Kidney (tissue), 14 donors: ENCODE results near the gene ESRRG. TPM values are rescaled to one million over a fixed set of nuclear protein-coding genes. Genes with fewer than 3 reads are reported as not detected.

Experiments used
- DNase-seq, 5 donors: peaks; one replicate each; pipeline ENCODE4 v3.0.0-alpha.2; 2013 to 2020
- FAIRE-seq: peaks from 2 replicates; lab custom pipeline; 2012; peaks lifted over from hg19 to GRCh38; lab: Jason Lieb, UNC
- H3K27ac ChIP-seq, 2 donors: one replicate each; pipeline ENCODE4 v1.7.0; 2013; ENCODE audit warnings: low read depth in 2 of 2, low read length in 2 of 2, inconsistent platforms in 1 of 2
- H3K27me3 ChIP-seq: one replicate; pipeline ENCODE4 v1.7.1; 2013; ENCODE audit warnings: low read length, inconsistent platforms; ENCODE audit not compliant: control insufficient read depth, insufficient read depth
- H3K36me3 ChIP-seq, 3 donors: one replicate each; pipeline versions ENCODE4 v1.7.0 to v1.7.1; 2013; ENCODE audit warnings: low read length in 3 of 3, control low read depth in 1 of 3, inconsistent platforms in 1 of 3; ENCODE audit not compliant: insufficient read depth in 3 of 3, control insufficient read depth in 2 of 3
- H3K4me1 ChIP-seq, 3 donors: one replicate each; pipeline versions ENCODE4 v1.7.0 to v1.7.1; 2013; ENCODE audit warnings: low read length in 3 of 3, inconsistent platforms in 1 of 3, low read depth in 1 of 3; ENCODE audit not compliant: control insufficient read depth in 2 of 3, insufficient read depth in 2 of 3
- H3K4me3 ChIP-seq, 3 donors: one replicate each; pipeline versions ENCODE4 v1.7.0 to v1.8.1; 2013; ENCODE audit warnings: low read length in 3 of 3, control low read depth in 1 of 3, inconsistent platforms in 1 of 3
- H3K9ac ChIP-seq, 3 donors: one replicate each; pipeline versions ENCODE4 v1.7.0 to v1.7.1; 2013; ENCODE audit warnings: low read length in 3 of 3, control low read depth in 1 of 3, inconsistent platforms in 1 of 3
- H3K9me3 ChIP-seq, 3 donors: one replicate each; pipeline versions ENCODE4 v1.7.0 to v1.7.1; 2013; ENCODE audit warnings: low read length in 3 of 3, control low read depth in 1 of 3, inconsistent platforms in 1 of 3; ENCODE audit not compliant: control insufficient read depth in 2 of 3, insufficient read depth in 1 of 3
- intact Hi-C: fragments of 100-400 bp; cut with DNase I; formaldehyde crosslinking; loops from one replicate; pipeline ENCODE4 v1.11.1; 2022
- polyA plus RNA-seq: library from polyadenylated mRNA; stranded (reverse); fragments of 350-450 nt; fragmentation: Illumina TruSeq; extraction: RNeasy Lipid Tissue Mini Kit (QIAGEN cat#74804); gene quantifications from one replicate; pipeline ENCODE4 v1.2.3, GENCODE V29; 2014; ENCODE audit warnings: low read depth, low replicate concordance; ENCODE audit not compliant: insufficient read depth
- total RNA-seq: library from RNA; stranded (reverse); fragmentation: NEBNext Ultra II Directional; extraction: Animal tissue kit (Norgen Biotek cat#: 25700); gene quantifications from one replicate; pipeline ENCODE4 v1.2.1, GENCODE V29; 2021
- TF ChIP-seq, protein P1 (sequence below): IDR thresholded peaks from 3 replicates; pipeline ENCODE4 v1.5.1; 2012; ENCODE audit warnings: mild to moderate bottlenecking, moderate library complexity, borderline replicate concordance; ENCODE audit not compliant: insufficient read depth; ENCODE audit errors: extremely low read depth
- donor health status: control.
- donor health status: control.
- donor health status: control.
- donor health status: control.
- donor health status: control.
- donor health status: DM: yes; HTN: yes; CAD: no.
- donor health status: Normal renal cell carcinoma (clear cell type).

Gene ESRRG
- total and polyA plus RNA-seq, 2 donors from 2014 or later, result 11.9 to 25.3 TPM

DNA sequence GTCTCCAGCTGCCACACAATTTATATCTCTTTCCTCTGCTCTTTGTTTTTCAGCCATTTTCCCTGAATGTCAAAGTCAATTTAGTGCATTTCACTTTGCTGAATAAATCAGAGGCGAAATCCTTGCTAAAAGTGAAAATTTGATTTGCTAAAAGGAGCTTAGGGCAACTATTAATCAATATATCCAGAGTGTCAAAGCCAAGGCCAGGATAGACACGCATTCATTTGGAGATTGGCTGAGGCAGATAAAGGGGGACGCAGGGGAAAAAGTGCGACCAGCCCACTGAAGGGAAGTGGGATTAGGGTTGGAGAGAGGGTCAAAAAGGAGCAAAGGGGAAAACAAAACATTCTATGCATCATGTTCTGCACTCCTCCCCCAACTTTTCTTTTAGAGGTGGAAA lies 167.6 kb downstream of the ESRRG start:
- TF ChIP-seq, protein P1, sequence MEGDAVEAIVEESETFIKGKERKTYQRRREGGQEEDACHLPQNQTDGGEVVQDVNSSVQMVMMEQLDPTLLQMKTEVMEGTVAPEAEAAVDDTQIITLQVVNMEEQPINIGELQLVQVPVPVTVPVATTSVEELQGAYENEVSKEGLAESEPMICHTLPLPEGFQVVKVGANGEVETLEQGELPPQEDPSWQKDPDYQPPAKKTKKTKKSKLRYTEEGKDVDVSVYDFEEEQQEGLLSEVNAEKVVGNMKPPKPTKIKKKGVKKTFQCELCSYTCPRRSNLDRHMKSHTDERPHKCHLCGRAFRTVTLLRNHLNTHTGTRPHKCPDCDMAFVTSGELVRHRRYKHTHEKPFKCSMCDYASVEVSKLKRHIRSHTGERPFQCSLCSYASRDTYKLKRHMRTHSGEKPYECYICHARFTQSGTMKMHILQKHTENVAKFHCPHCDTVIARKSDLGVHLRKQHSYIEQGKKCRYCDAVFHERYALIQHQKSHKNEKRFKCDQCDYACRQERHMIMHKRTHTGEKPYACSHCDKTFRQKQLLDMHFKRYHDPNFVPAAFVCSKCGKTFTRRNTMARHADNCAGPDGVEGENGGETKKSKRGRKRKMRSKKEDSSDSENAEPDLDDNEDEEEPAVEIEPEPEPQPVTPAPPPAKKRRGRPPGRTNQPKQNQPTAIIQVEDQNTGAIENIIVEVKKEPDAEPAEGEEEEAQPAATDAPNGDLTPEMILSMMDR, result no peak
- no peak overlapping the region for H3K9ac ChIP-seq
- DNase-seq (peak in 1 of 5 donors; percentile 7), FAIRE-seq (no peak)
- no peaks in the 10 kb centered on the region for H3K36me3 ChIP-seq
- no peak overlapping the region for H3K4me3 ChIP-seq
- intact Hi-C loops, result no loop called here
- H3K4me1 ChIP-seq, result peaks cover 0 to 4% (median 0%) of the 10 kb centered on the region in 3 donors
- H3K27ac ChIP-seq, result no peak overlapping the region
- H3K27me3 ChIP-seq, result no peaks in the 10 kb centered on the region
- no peaks in the 10 kb centered on the region for H3K9me3 ChIP-seq

DNA sequence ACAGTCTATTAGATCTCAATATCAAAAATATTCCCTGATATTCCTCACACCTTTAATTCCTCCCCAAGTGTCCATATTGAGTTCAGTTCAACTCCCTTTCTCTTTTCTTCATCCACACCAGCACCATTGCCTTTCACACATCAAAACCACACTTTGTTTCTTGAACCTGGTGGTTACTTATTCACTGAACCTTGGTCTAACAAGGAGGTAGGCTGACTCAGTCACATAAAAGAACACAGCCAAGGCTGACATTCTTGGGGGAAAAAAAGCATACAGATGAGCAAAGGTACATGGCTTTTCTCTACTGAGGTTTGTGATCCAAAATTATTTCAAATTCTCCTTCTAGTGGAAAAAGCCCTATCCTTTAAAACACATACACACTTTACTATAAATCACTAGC lies 168.3 kb downstream of the ESRRG start:
- TF ChIP-seq, protein P1, result no peak
- FAIRE-seq, result peak; percentile 62
- Histone ChIP-seq H3K9ac (no peak overlapping the region), H3K27ac (no peak overlapping the region), H3K9me3 (no peaks in the 10 kb centered on the region), H3K36me3 (no peaks in the 10 kb centered on the region), H3K4me1 (peaks cover 0 to 4% (median 0%) of the 10 kb centered on the region in 3 donors), H3K4me3 (no peak overlapping the region), H3K27me3 (no peaks in the 10 kb centered on the region)
- peak in 2 of 5 donors; percentile 10 to 42 for DNase-seq
- intact Hi-C loops, result no loop called here

DNA sequence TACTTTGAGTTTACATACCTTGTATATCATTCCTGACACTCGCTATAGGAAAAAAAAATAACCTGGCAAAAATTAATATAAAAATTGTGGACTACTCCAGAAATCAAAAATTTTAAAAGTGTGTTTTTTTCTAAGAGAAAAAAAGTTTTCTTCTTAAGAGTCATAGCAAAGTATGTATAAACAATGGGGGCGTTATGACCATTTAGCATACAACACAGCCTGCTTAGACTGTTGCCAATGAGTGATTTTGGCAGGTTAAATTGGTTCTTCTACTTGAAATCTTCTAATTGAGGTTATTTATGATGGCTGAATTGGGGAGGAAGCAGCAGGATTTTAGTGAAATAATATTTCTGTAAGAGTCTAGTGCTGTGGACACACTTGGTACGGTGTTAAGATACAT lies 169.5 kb downstream of the ESRRG start:
- TF ChIP-seq, protein P1, result no peak
- Histone ChIP-seq H3K9me3 (no peaks in the 10 kb centered on the region), H3K9ac (no peak overlapping the region), H3K27ac (no peak overlapping the region), H3K36me3 (no peaks in the 10 kb centered on the region), H3K4me1 (peaks cover 0 to 4% (median 0%) of the 10 kb centered on the region in 3 donors), H3K27me3 (no peaks in the 10 kb centered on the region), H3K4me3 (no peak overlapping the region)
- no peak for DNase-seq
- no peak for FAIRE-seq
- intact Hi-C loops, result no loop called here

DNA sequence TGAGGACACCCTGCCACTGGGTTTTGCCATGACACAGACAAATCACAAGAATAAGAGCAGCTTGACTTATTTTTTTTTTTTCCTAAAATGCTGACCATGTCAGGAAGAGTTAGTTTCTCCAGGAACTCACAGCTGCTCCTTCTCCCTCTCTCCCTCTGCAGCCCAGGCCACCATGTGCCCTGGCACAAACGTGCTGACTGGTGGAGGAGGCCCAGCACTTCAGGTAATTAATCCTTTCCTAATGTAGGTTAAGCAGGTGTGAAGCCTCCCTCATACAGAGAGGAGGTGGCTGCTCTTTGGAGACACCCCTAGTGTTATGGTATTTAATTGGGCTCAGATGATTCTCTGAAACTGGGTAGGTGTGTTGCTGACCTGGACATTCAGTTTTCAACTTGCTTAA lies 170.2 kb downstream of the ESRRG start:
- H3K27me3 ChIP-seq, result no peaks in the 10 kb centered on the region
- H3K4me1 ChIP-seq, result peaks cover 0 to 4% (median 0%) of the 10 kb centered on the region in 3 donors
- H3K4me3 ChIP-seq, result no peak overlapping the region
- DNase-seq, result no peak
- intact Hi-C loops, result no loop called here
- no peak overlapping the region for H3K27ac ChIP-seq
- H3K9ac ChIP-seq, result no peak overlapping the region
- TF ChIP-seq, protein P1, result no peak
- H3K9me3 ChIP-seq, result no peaks in the 10 kb centered on the region
- FAIRE-seq, result no peak
- no peaks in the 10 kb centered on the region for H3K36me3 ChIP-seq
